Small intestine (tissue), 7 donors: ENCODE data around the gene FKBP3. TPM values are rescaled to one million over a fixed set of nuclear protein-coding genes. Genes with fewer than 3 reads are reported as not detected.
"Not testable (repeated sequence)": the region's sequence is repeated elsewhere in the genome, so short reads cannot be mapped to it uniquely, and the experiment has no call there.

Source experiments
- DNase-seq, 2 donors: peaks; one replicate each; pipeline versions ENCODE4 v3.0.0 to v3.0.0-alpha.2; 2013
- FAIRE-seq: peaks from 2 replicates; lab custom pipeline; 2012; peaks lifted over from hg19 to GRCh38; lab: Jason Lieb, UNC
- H3K27ac ChIP-seq, 3 donors: one replicate each; pipeline ENCODE4 v1.5.1; 2013; ENCODE audit warnings: low read length in 2 of 3, mild to moderate bottlenecking in 2 of 3, control low read depth in 1 of 3, inconsistent platforms in 1 of 3, low read depth in 1 of 3, moderate library complexity in 1 of 3
- H3K27me3 ChIP-seq, 3 donors: one replicate each; pipeline ENCODE4 v1.6.1; 2013; ENCODE audit warnings: low read length in 3 of 3, inconsistent platforms in 1 of 3; ENCODE audit not compliant: control insufficient read depth in 3 of 3, insufficient read depth in 3 of 3
- H3K36me3 ChIP-seq, 3 donors: one replicate each; pipeline ENCODE4 v1.6.1; 2013; ENCODE audit warnings: low read length in 3 of 3, inconsistent platforms in 1 of 3, low read depth in 1 of 3, mild to moderate bottlenecking in 1 of 3, moderate library complexity in 1 of 3; ENCODE audit not compliant: control insufficient read depth in 3 of 3, insufficient read depth in 2 of 3
- H3K4me1 ChIP-seq, 3 donors: one replicate each; pipeline ENCODE4 v1.6.1; 2013; ENCODE audit warnings: low read length in 2 of 3, inconsistent platforms in 1 of 3, low read depth in 1 of 3, mild to moderate bottlenecking in 1 of 3, moderate library complexity in 1 of 3; ENCODE audit not compliant: control insufficient read depth in 3 of 3, insufficient read depth in 2 of 3
- H3K4me3 ChIP-seq, 3 donors: one replicate each; pipeline ENCODE4 v1.5.1; 2013; ENCODE audit warnings: low read length in 3 of 3, control low read depth in 1 of 3, inconsistent platforms in 1 of 3, low read depth in 1 of 3, mild to moderate bottlenecking in 1 of 3, moderate library complexity in 1 of 3
- H3K9me3 ChIP-seq, 2 donors: one replicate each; pipeline ENCODE4 v1.6.1; 2013; ENCODE audit warnings: low read depth in 1 of 2, low read length in 1 of 2; ENCODE audit not compliant: control insufficient read depth in 2 of 2, insufficient read depth in 1 of 2
- WGBS, 3 donors: extraction: QIAGEN DNeasy Blood & Tissue Kit; methylation state at CpG; one replicate each; pipeline ENCODE4 v1.1.7; 2013; 5-methylcytosine and 5-hydroxymethylcytosine counted together
- polyA plus RNA-seq, 4 donors: library from polyadenylated mRNA; stranded (reverse) in 3 of 4; unstranded in 1 of 4; fragments of 200-250 nt in 3 of 4; fragments of 120-200 nt in 1 of 4; gene quantifications; one replicate each; pipeline versions ENCODE4 v1.2.1 to v1.2.3, GENCODE V29; 2013
- donor health status: healthy with polysubstance abuse.
- donor health status: control.
- donor health status: control.
- donor health status: Bipolar disorder and iron deficiency.
- donor health status: healthy.

The FKBP3 gene
- polyA plus RNA-seq, 4 donors, result 79.6 to 134 (median 101) TPM

DNA sequence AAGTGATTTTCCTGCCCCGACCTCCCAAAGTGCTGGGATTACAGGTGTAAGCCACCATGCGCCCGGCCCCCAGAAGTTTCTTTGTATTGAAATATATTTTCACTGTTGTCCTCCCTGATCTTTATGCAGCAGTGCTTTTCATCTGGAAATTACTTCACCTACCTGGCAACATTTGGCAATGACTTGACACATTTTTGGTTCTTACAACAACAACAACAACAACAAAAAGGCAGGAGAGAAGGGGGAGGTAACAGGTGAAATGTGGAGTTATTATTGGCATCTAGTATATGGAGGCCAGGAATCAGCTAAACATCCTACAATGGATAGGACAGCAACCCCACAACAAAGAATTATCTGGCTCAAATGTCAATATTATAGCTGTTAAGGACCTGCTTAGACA, 15.3 kb upstream of the FKBP3 start:
- H3K27me3 ChIP-seq, result no peaks in the 10 kb centered on the region
- H3K9me3 ChIP-seq, result no peaks in the 10 kb centered on the region
- H3K4me3 ChIP-seq, result no peak overlapping the region
- DNase-seq, result no peak
- H3K4me1 ChIP-seq, result no peaks in the 10 kb centered on the region
- peaks cover 0 to 2% (median 0%) of the 10 kb centered on the region in 3 donors for H3K36me3 ChIP-seq
- H3K27ac ChIP-seq, result no peak overlapping the region
- WGBS, 3 donors, result 92 to 95% (median 94%) methylated on average over 3 of the region's 3 CpGs
- no peak for FAIRE-seq

DNA sequence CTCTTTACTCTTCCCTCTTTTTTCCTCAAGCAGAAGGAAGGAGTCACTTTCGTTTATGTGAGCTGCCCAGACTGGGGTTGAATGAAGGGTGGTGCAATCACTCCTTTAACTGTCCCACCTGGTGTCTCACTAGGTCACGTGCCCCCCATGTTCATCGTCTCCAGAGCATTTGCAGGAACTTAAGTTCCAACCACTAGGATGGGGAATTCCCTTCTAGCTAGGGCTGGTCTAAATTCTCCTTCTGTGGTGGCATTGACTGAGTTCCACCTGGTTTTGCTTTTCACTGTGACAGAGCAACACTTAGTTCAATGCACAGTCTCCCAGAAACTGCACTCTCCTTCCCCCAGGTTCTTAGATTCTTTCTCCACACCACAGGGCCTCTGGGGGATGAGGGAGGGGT, 10.9 kb upstream of the FKBP3 start:
- DNase-seq (no peak), FAIRE-seq (no peak)

GRCh38 chr14:45144658-45145057, 10.4 kb upstream of the FKBP3 start:
- H3K4me3 ChIP-seq, result no peak overlapping the region
- peaks cover 0 to 8% (median 0%) of the 10 kb centered on the region in 3 donors for H3K36me3 ChIP-seq
- DNase-seq, result no peak
- no peak overlapping the region for H3K27ac ChIP-seq
- no peak for FAIRE-seq
- no peaks in the 10 kb centered on the region for H3K27me3 ChIP-seq
- H3K9me3 ChIP-seq, result no peaks in the 10 kb centered on the region
- no peaks in the 10 kb centered on the region for H3K4me1 ChIP-seq

More for the DNA sequence above, 10.9 kb upstream of the FKBP3 start:
- WGBS, 3 donors, result 76 to 96% (median 86%) methylated on average over 3 of the region's 3 CpGs
- Histone ChIP-seq H3K27me3 (no peaks in the 10 kb centered on the region), H3K4me1 (no peaks in the 10 kb centered on the region), H3K4me3 (no peak overlapping the region), H3K9me3 (no peaks in the 10 kb centered on the region), H3K36me3 (peaks cover 0 to 8% (median 0%) of the 10 kb centered on the region in 3 donors), H3K27ac (no peak overlapping the region)

GRCh38 chr14:45142083-45142482, 7.8 kb upstream of the FKBP3 start:
- WGBS, 3 donors, result 86 to 98% (median 92%) methylated on average over 6 to 8 of the region's 8 CpGs
- not testable (repeated sequence) for DNase-seq, H3K36me3 ChIP-seq, H3K4me3 ChIP-seq, FAIRE-seq, H3K4me1 ChIP-seq, H3K27me3 ChIP-seq, H3K9me3 ChIP-seq, H3K27ac ChIP-seq

GRCh38 chr14:45140661-45141187, 6.4 kb upstream of the FKBP3 start:
- H3K4me3 ChIP-seq, result no peak overlapping the region
- WGBS, 3 donors, result 99 to 100% (median 99%) methylated on average over 6 of the region's 6 CpGs
- H3K27ac ChIP-seq, result no peak overlapping the region
- no peaks in the 10 kb centered on the region for H3K9me3 ChIP-seq
- DNase-seq (no peak), FAIRE-seq (no peak)
- H3K4me1 ChIP-seq, result peaks cover 0 to 5% (median 3%) of the 10 kb centered on the region in 3 donors
- H3K27me3 ChIP-seq, result no peaks in the 10 kb centered on the region
- H3K36me3 ChIP-seq, result peaks cover 0 to 8% (median 0%) of the 10 kb centered on the region in 3 donors

DNA sequence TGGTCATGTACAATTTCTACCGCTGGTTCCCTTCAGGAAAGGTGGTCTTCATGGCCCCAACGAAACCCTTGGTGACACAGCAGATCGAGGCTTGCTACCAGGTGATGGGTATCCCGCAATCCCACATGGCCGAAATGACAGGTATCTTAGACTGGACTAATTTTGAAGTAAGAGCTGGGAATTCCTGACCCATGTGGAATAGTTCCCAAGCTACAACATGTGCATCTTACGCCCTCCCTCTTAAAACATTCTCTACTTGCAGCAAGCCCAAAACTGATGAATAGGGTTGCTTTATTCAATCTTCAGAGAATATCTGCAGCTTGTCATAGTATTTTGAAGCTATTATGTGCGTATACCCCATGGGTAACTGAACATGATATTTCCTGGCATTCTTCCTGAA, 2.1 kb upstream of the FKBP3 start:
- 1 to 2% (median 2%) methylated on average over 7 of the region's 7 CpGs for WGBS, 3 donors
- Histone ChIP-seq H3K9me3 (no peaks in the 10 kb centered on the region), H3K36me3 (peaks cover 0 to 3% (median 0%) of the 10 kb centered on the region in 3 donors), H3K4me3 (peak overlapping the region; percentile 61 to 78 (median 62)), H3K27me3 (no peaks in the 10 kb centered on the region), H3K4me1 (peaks cover 0 to 5% (median 3%) of the 10 kb centered on the region in 3 donors), H3K27ac (peak overlapping the region in 1 of 3 donors; percentile 7)
- FAIRE-seq, result no peak
- no peak for DNase-seq

DNA sequence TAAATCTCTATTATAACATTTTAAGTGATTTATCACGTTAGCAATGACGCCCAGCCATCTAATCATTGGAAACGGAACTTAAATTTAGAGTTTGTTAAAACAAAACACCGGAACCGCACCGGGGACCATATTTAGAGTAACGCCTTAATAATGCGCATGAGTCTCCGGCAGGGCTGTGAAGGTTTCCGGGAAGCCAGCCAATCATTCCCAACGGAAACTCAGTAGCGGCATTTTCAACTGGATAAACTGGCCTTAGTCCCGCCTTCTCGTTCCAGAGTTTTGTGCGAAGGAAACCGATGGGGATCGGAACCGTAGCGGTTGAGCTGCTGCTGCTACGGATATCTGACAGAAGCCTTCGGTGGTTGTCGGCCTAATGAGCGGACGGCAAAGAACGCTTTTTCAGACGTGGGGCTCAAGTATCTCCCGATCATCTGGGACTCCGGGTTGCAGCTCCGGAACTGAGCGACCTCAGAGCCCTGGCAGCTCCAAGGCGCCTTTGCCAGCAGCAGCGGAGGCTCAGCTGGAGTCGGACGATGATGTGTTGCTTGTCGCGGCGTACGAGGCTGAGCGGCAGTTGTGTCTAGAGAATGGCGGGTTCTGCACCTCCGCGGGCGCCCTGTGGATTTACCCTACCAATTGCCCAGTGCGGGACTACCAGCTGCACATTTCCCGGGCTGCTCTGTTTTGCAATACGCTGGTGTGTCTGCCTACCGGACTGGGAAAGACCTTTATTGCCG, 1.5 kb upstream of the FKBP3 start, which contains the start of gene FANCM:
FANCM (plus strand) TSS at position 272 of the 737 bp plus-strand sequence; CDS start at position 374, 102 bp downstream.
- 0% methylated on average over 48 of the region's 48 CpGs for WGBS, 3 donors
- FAIRE-seq, result peak; percentile 67
- peak; percentile 97 to 98 for DNase-seq

DNA sequence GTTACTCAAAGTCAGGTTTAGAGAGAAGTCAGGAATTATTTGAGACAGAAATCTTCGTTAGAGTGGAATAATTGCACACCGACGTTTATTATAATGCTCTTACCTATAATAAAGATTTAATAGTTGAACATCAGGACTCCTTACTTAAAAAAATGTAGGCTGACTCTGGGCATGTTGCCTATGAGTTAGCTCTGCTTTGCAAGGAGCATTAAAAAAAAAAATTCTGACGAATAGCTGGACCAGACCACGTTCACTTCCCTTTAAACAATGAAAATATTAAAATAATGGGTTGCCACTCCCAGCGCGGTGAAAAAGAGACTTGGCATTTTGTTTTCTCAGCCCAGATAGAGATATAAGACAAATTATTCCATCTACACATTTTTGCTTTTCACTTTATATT, 875 bp upstream of the FKBP3 start:
- 0 to 1% (median 0%) methylated on average over 7 of the region's 7 CpGs for WGBS, 3 donors
- Histone ChIP-seq H3K27ac (peak overlapping the region; percentile 68 to 88 (median 70)), H3K4me1 (peaks cover 0 to 5% (median 3%) of the 10 kb centered on the region in 3 donors), H3K27me3 (no peaks in the 10 kb centered on the region), H3K9me3 (no peaks in the 10 kb centered on the region), H3K4me3 (peak overlapping the region in 2 of 3 donors; percentile 52 to 78), H3K36me3 (no peaks in the 10 kb centered on the region)
- DNase-seq (no peak), FAIRE-seq (no peak)

More for the DNA sequence above, 1.5 kb upstream of the FKBP3 start, which contains the start of gene FANCM:
- H3K27me3 ChIP-seq, result no peaks in the 10 kb centered on the region
- H3K27ac ChIP-seq, result peak within 1 kb of the TSS; percentile 68 to 88 (median 79)
- peak within 1 kb of the TSS; percentile 61 to 78 (median 62) for H3K4me3 ChIP-seq
- H3K4me1 ChIP-seq, result peaks cover 0 to 5% (median 3%) of the 10 kb centered on the region in 3 donors
- no peaks in the 10 kb centered on the region for H3K9me3 ChIP-seq
- H3K36me3 ChIP-seq, result peaks cover 0 to 2% (median 0%) of the 10 kb centered on the region in 3 donors
